HL-60 (cell line): ENCODE results near the gene PPP1R10.
A peak's percentile ranks its signal among the peaks of the same experiment; 100 is the strongest.

Source experiments
- DNase-seq, 2 experiments: peaks; one replicate each; pipeline ENCODE4 v3.0.0-alpha.2; 2010 to 2020; ENCODE audit warnings: low read depth in 1 of 2, low spot score in 1 of 2
- H3K27ac ChIP-seq: fragments of 250-450 bp; sonication (Bioruptor Pico); replicated peaks from 2 replicates; pipeline ENCODE4 v1.5.1; 2020; ENCODE audit warnings: mild to moderate bottlenecking, moderate library complexity
- H3K27me3 ChIP-seq: fragments of 250-450 bp; sonication (Bioruptor Pico); 2 replicates; pipeline ENCODE4 v1.5.1; 2021; ENCODE audit warnings: mild to moderate bottlenecking, moderate library complexity; ENCODE audit not compliant: insufficient read depth, poor library complexity, severe bottlenecking
- H3K4me3 ChIP-seq: replicated peaks from 2 replicates; pipeline ENCODE4 v1.5.1; 2011; ENCODE audit warnings: mild to moderate bottlenecking, control low read depth, low read length; ENCODE audit not compliant: insufficient read depth
- CTCF ChIP-seq: IDR thresholded peaks from one replicate; pipeline ENCODE4 v1.5.1; 2011; ENCODE audit warnings: low read length, control low read depth, inconsistent platforms; ENCODE audit not compliant: insufficient read depth
- GABPA ChIP-seq: IDR thresholded peaks from 2 replicates; pipeline ENCODE4 v1.6.1; 2012; ENCODE audit warnings: low read depth
- POLR2AphosphoS5 ChIP-seq: IDR thresholded peaks from 2 replicates; pipeline ENCODE4 v1.6.1; 2012; ENCODE audit warnings: low read depth
- REST ChIP-seq: IDR thresholded peaks from 2 replicates; pipeline ENCODE4 v1.6.1; 2012; ENCODE audit warnings: low read depth; ENCODE audit not compliant: insufficient replicate concordance
- SPI1 ChIP-seq: IDR thresholded peaks from 2 replicates; pipeline ENCODE4 v1.6.1; 2012; ENCODE audit warnings: low read depth, mild to moderate bottlenecking, borderline replicate concordance

Gene PPP1R10

GRCh38 chr6:30651143-30651542 is 34.1 kb upstream of the PPP1R10 start:
- TF ChIP-seq REST (no peak), SPI1 (no peak), POLR2AphosphoS5 (no peak), CTCF (no peak)
- no peak overlapping the region for H3K4me3 ChIP-seq
- H3K27me3 ChIP-seq: no peaks in the 10 kb centered on the region
- no peak overlapping the region for H3K27ac ChIP-seq
- DNase-seq: no peak

- H3K27me3 ChIP-seq: no peaks in the 10 kb centered on the region
- H3K4me3 ChIP-seq: peak overlapping the region; percentile 96
- peak; percentile 76 to 81 for DNase-seq
- H3K27ac ChIP-seq: peak overlapping the region; percentile 93
- TF ChIP-seq GABPA (no peak), CTCF (no peak), POLR2AphosphoS5 (peak; percentile 66), REST (no peak)
These were observed 30.4 kb upstream of the PPP1R10 start for GRCh38 chr6:30647242-30648116.

GRCh38 chr6:30646450-30647241 is 29.6 kb upstream of the PPP1R10 start, which contains the start of gene C6orf136:
Gene C6orf136 (plus strand): TSS chr6:30647133. CDS start chr6:30647232, 99 bp downstream.
- peak; percentile 77 to 93 for DNase-seq
- Histone ChIP-seq H3K27me3 (no peaks in the 10 kb centered on the region), H3K4me3 (peak within 1 kb of the TSS; percentile 96), H3K27ac (peak within 1 kb of the TSS; percentile 93)
- no peak for TF ChIP-seq REST
- no peak for TF ChIP-seq GABPA
- no peak for TF ChIP-seq CTCF
- no peak for TF ChIP-seq POLR2AphosphoS5
- TF ChIP-seq SPI1: no peak
